Activated CD4-positive, alpha-beta T cell treated with anti-CD3 and anti-CD28 coated beads, Interleukin-10, Interleukin-2, amounts not matched to agents 100 ng/mL and 50 ng/mL, durations not matched to agents 16 hours and 8 hours (primary cell): Measurements from ENCODE around the gene TSTD1.

Source experiments
- DNase-seq: peaks from one replicate; pipeline ENCODE4 v3.0.0-alpha.2; 2020

TSTD1 gene, protein sequence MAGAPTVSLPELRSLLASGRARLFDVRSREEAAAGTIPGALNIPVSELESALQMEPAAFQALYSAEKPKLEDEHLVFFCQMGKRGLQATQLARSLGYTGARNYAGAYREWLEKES

GRCh38 chr1:161038523-161039153, at the start of gene TSTD1:
TSTD1 (minus strand) TSS chr1:161038964; CDS start chr1:161038889, 75 bp downstream.
- DNase-seq = peak; percentile 89

DNA sequence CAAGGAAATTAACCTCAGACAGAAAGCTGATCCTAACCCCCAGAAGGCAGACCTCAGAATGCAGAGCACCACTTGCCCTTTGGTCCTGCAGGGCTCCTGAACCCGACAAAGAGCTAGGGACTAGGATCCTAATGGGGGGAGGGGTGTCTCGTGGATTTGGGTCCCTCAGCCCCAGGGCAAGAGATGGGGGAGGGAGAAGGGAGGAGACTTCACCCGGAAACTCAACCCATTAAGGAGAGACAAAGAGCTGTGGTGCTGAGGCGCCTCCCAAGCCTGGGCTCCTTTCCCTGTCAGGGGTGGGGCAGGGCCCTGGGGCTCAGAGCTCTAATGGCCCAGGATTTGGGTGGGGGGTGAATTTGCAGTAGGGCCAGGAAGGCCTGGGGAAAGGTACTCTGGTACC, 47.7 kb upstream of the TSTD1 start:
- DNase-seq = no peak

GRCh38 chr1:161085165-161085564, 46.4 kb upstream of the TSTD1 start:
- DNase-seq = no peak

- no peak for DNase-seq
Measured at GRCh38 chr1:161084597-161084988, 45.8 kb upstream of the TSTD1 start.

GRCh38 chr1:161083748-161084596, 45.2 kb upstream of the TSTD1 start:
- DNase-seq = no peak

DNA sequence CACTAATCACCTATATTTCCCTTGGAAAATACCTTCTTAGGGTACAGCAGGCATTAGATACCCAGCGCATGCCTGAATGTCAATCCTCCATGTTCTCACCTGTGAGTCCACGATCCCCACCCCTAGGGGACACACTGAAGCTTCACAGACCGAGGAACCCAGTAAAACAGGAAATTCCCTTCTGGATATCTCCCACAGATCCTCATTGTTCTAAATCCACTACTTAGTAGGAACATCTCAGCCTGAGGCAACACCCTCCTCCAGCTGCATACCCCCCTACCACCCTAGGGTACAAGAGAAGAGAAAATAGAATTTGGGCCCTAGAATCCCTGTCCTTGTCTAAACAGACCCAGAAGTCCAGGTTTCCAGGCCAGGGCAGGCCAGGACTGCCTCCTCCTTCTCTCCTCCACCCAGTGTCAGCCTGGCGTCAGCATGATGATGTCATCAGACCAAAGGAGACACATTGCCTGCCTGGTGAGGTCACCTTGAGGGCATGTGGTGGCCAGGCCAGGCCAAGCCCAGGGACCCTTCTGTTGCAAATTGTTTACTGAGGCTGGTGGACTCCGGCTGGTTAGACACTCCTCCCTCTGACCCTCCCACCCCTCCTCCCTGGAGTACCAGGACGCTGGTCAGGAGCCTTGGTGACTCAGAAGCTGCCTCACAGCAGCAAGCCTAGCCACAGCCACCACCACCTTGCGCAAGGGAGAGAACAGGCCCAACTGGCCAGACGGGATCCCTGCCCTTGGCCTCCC, 44.4 kb upstream of the TSTD1 start:
- DNase-seq = no peak

GRCh38 chr1:161082483-161082882, 43.7 kb upstream of the TSTD1 start:
- no peak for DNase-seq

DNA sequence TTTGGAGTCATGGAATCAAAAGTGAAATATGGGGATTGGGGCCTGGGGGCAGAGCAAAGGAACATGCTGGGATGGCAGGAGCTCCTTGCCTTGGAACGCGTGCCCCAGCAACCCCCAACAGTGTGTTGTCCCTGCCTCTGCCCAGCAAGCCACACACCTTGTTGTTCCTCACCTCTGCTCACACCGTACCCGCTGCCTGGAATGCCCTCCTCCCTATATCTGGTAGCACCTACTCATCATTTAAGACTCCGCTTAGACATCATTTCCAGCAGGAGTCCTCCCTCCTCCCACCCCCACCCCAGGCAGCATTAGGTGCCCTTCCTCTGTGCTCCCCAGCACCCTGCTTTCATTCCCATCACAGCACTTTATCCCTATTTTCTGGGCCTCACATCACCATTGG, 42.8 kb upstream of the TSTD1 start:
- no peak for DNase-seq

- DNase-seq = no peak
Measured at GRCh38 chr1:161080441-161081405, 42.0 kb upstream of the TSTD1 start.

DNA sequence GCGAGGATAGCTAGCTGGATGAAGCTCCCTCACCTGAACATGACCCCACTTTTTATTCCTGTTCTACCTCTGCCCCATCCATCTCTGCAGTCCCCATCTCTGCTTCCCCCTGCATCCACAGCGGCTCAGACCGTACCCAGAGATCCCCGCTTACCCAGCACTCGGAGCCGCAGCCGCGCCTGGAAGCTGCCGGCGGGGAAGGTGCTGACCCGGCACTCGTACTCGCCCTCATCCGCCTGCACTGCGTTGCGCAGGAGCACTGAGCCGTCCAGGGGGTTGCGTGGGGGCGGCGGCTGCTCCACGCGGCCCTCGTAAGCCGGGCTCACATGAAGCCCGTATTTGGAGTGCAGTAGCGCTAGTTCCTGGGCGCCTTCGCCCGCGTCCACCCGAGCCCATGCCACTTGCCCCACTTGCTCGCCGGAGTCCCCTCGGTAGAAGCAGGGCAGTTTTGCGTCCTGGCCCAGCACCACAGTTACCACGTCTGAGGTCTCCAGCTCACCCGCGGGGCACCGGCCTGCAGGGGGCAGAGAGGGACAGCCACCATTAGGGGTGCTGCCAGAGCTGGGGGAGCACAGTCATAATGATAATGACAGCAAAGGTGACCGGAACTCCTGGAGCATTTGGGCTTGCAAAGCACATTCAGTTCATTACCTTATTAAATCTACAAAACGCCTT, 40.8 kb upstream of the TSTD1 start:
- DNase-seq = no peak

DNA sequence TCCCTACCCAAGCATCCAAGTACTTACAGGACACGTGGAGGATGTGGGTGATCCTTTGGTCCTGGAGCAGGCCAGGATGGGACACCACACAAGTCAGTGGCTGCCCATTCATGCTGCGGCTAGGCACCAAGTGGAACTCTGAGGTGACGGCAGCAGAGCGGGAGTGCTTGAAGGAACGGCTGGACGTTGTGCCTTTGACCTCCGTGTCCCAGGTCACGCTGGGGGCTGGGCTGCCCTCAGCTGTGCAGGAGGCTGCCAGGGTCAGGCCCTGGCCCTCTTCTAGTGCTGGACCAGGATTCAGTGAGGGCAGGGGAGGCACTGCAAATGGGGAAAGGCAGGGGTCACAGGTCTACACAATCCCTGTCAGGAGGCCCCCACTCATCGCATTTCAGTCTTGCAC, 38.7 kb upstream of the TSTD1 start:
- DNase-seq = no peak

DNA sequence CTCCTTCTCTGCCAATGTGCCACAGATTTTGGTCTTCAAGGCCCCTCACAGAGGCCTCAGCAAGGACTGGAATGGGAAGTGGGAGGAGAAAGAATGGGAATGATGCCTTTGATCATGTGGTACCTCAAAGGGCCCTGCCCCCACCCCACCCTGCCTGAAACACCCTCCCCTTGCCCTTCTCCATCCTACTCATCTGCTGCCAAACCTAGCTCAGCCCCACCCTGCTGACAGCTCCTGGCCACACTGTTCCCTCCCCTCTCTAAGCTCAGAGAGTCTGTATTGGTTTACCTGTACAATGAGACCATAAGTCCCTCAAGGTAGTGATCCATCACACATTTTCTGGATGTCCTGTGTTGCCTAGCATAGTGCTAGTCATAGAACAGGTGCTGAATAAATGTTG, 37.6 kb upstream of the TSTD1 start:
- DNase-seq = no peak

DNA sequence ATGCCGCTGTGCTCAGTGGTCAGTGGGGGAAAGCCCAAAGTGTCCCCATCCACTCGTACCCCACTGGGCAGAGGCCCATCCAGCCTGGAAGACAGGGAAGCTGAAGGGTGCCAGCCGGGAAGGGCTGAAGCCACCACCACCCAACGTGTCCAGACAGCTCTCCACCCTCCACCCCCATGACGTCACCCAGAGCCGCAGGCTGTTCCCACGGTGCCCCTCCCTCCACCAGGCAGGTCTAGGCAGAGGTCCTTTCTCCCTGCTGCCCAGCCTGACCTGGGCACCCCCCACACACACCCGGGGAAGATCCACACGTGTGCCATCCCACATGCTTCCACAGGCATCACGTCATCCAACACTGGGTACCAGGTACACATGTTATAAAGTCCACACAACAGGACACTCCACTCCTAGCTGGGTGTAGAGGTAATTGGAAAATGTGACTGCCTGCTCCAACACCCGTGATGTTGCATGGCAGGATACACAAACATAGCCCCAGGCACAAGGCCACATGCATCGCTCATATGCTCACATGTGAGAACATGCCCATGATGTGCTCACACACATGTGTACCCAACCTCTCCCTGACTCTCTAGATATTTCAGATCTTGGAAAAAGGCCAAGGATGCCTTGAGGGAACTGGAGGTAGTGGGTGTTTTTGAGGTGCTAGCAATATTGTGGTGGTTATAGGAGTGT, 36.1 kb upstream of the TSTD1 start:
- DNase-seq = no peak

DNA sequence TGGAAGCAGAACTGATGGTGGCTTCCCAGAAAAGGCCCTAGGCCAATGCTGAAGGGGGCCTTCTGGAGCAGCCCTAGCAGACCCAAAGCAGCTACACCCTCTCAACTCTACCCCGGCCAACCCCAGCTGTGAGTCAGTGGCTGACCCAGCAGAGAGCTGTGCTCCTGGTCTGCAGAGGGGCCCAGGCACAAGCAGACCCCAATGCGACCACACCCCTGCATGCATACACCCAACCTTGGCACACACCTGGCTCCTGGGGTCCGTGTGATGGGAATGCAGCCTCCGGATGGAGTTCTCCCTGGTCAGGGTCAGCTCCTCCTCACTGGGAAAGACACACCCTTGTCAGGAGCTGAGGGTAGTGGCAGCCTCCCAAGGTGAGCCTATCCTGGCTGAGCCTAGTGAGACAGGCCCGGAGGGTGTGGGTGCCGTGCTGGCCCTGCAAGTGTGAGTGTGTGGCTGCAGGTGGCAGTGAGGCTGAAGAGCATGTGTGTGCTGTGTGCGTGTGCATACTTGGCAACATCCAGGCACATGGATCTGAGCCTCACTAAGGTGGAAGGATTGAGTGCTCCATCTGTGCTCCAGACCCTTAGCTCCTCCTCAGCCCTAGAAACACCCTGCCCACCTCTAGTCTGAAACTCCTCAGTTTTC, 34.8 kb upstream of the TSTD1 start:
- DNase-seq = no peak

- DNase-seq = no peak
Measured at GRCh38 chr1:161072751-161073449, 34.1 kb upstream of the TSTD1 start.

GRCh38 chr1:161071886-161072371, 33.2 kb upstream of the TSTD1 start:
- peak; percentile 58 for DNase-seq

- no peak for DNase-seq
Measured at GRCh38 chr1:161070761-161071160, 32.0 kb upstream of the TSTD1 start.

- peak; percentile 98 for DNase-seq
Measured at GRCh38 chr1:161069731-161070270, 31.0 kb upstream of the TSTD1 start, which contains the start of gene ARHGAP30. ARHGAP30 (minus strand) TSS chr1:161069891; CDS start chr1:161069624, 267 bp downstream.

- peak; percentile 24 for DNase-seq
Measured at GRCh38 chr1:161069241-161069640, 30.5 kb upstream of the TSTD1 start.
